MM.1S (cell line): ENCODE results near the gene SLC45A2.

Experiments
- EZH2 ChIP-seq: fragments of 300-600 bp; sonication (generic); optimal IDR thresholded peaks from 2 replicates; pipeline ENCODE3; 2017; ENCODE audit warnings: low read depth, mild to moderate bottlenecking, antibody characterized with exemption, low read length, mixed read lengths
- EZH2phosphoT487 ChIP-seq: fragments of 300-600 bp; sonication (generic); IDR thresholded peaks from 2 replicates; pipeline ENCODE4 v1.6.1; 2018; ENCODE audit warnings: antibody characterized with exemption, low read length

DNA sequence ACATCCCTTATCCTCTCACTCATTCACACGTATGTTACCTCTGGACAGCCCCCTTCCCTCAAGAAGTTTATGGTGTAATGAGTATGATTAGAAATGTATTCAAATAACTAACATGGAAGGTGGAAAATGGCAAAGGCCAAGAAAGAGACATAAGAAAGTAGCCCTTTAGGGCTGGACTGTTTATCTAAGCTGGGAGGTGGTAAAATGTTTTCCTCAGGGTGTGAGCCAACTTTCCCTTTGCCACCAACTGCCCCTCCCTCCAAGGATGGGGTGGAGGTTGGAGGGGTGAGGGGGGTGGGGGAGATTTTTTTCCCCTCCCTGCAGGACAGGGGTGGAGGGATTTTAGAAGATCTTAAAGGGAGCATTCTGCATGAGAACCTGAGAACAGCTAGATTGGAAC lies 8.2 kb downstream of the SLC45A2 start:
- TF ChIP-seq EZH2 (no peak), EZH2phosphoT487 (no peak)
